HG03066 (cell line): ENCODE results near the gene SECTM1.
"Not testable (repeated sequence)": the region's sequence is repeated elsewhere in the genome, so short reads cannot be mapped to it uniquely, and the experiment has no call there.

Source experiments
- ATAC-seq: cut with Tn5 transposase; IDR thresholded peaks from one replicate; pipeline ENCODE4 v1.9.1; 2021; ENCODE audit warnings: low read depth; ENCODE audit not compliant: unreplicated experiment

Gene SECTM1

GRCh38 chr17:82333279-82334171 is at the start of gene SECTM1:
Gene SECTM1 (minus strand): TSS chr17:82333766. CDS start chr17:82327240, 6,526 bp downstream.
- no peak for ATAC-seq

- ATAC-seq: no peak
Observed at GRCh38 chr17:82382933-82383255, 49.3 kb upstream of the SECTM1 start.

- ATAC-seq: not testable (repeated sequence)
Observed at GRCh38 chr17:82382220-82382932, 48.8 kb upstream of the SECTM1 start.

GRCh38 chr17:82381703-82382009 is 48.1 kb upstream of the SECTM1 start:
- not testable (repeated sequence) for ATAC-seq

GRCh38 chr17:82380860-82381702 is 47.5 kb upstream of the SECTM1 start:
- no peak for ATAC-seq

GRCh38 chr17:82378741-82379021 is 45.1 kb upstream of the SECTM1 start:
- ATAC-seq: no peak

GRCh38 chr17:82377924-82378740 is 44.6 kb upstream of the SECTM1 start:
- ATAC-seq: no peak

- ATAC-seq: not testable (repeated sequence)
Observed at GRCh38 chr17:82377294-82377693, 43.7 kb upstream of the SECTM1 start.

- ATAC-seq: no peak
Observed at GRCh38 chr17:82376042-82376730, 42.6 kb upstream of the SECTM1 start.

- no peak for ATAC-seq
Observed at GRCh38 chr17:82375359-82376041, 41.9 kb upstream of the SECTM1 start.

GRCh38 chr17:82374626-82375331 is 41.2 kb upstream of the SECTM1 start:
- no peak for ATAC-seq

- no peak for ATAC-seq
Observed at GRCh38 chr17:82373731-82374625, 40.4 kb upstream of the SECTM1 start.

- ATAC-seq: not testable (repeated sequence)
Observed at GRCh38 chr17:82373072-82373452, 39.5 kb upstream of the SECTM1 start.

GRCh38 chr17:82372249-82373071 is 38.9 kb upstream of the SECTM1 start:
- no peak for ATAC-seq

- ATAC-seq: no peak
Observed at GRCh38 chr17:82371333-82372248, 38.0 kb upstream of the SECTM1 start, which contains the start of gene UTS2R. Gene UTS2R (plus strand): TSS chr17:82371765. CDS start chr17:82374325, 2,560 bp downstream.
